ENCODE data around the gene CREB5. TPM values are rescaled to one million over a fixed set of nuclear protein-coding genes. Genes with fewer than 3 reads are reported as not detected.

CREB5 gene
- total RNA-seq, 6 donors from 2014 or later: 8.3 to 34.6 (median 15.3) TPM

GRCh38 chr7:28580665-28581064 lies 168.3 kb downstream of the CREB5 start:
- TF ChIP-seq CTCF (IDR thresholded peaks at IDR 0.05): no peak
- TF ChIP-seq POLR2A (IDR thresholded peaks at IDR 0.05): no peak
- TF ChIP-seq POLR2AphosphoS5 (IDR thresholded peaks at IDR 0.05): no peak
- TF ChIP-seq EP300 (IDR thresholded peaks at IDR 0.05): no peak
- Histone ChIP-seq H3K4me1 (no peaks in the 10 kb centered on the region), H3K4me3 (no peak overlapping the region), H3K9me3 (no peaks in the 10 kb centered on the region), H3K36me3 (no peaks in the 10 kb centered on the region), H3K27ac (no peak overlapping the region), H3K27me3 (no peaks in the 10 kb centered on the region)
- WGBS, 2 donors: 80 to 96% methylated on average over 2 of the region's 2 CpGs
- no peak for ATAC-seq (ENCODE audit: low FRiP score in 2 of 2)
- DNase-seq: no peak

GRCh38 chr7:28581351-28581750 lies 169.0 kb downstream of the CREB5 start:
- no peak for DNase-seq
- H3K36me3 ChIP-seq: no peaks in the 10 kb centered on the region
- H3K27ac ChIP-seq: no peak overlapping the region
- H3K4me3 ChIP-seq: no peak overlapping the region
- TF ChIP-seq EP300 (IDR thresholded peaks at IDR 0.05) (no peak), POLR2AphosphoS5 (IDR thresholded peaks at IDR 0.05) (no peak), CTCF (IDR thresholded peaks at IDR 0.05) (no peak), POLR2A (IDR thresholded peaks at IDR 0.05) (no peak)
- no peaks in the 10 kb centered on the region for H3K9me3 ChIP-seq
- H3K4me1 ChIP-seq: no peaks in the 10 kb centered on the region
- H3K27me3 ChIP-seq: no peaks in the 10 kb centered on the region
- WGBS, 2 donors: 72 to 88% methylated on average over 6 of the region's 6 CpGs
- no peak for ATAC-seq (ENCODE audit: low FRiP score in 2 of 2)

GRCh38 chr7:28582226-28582625 lies 169.9 kb downstream of the CREB5 start:
- no peaks in the 10 kb centered on the region for H3K27me3 ChIP-seq
- no peaks in the 10 kb centered on the region for H3K9me3 ChIP-seq
- no peak for ATAC-seq (ENCODE audit: low FRiP score in 2 of 2)
- H3K4me3 ChIP-seq: no peak overlapping the region
- no peaks in the 10 kb centered on the region for H3K36me3 ChIP-seq
- WGBS, 2 donors: 94% methylated on average over 4 of the region's 4 CpGs
- H3K4me1 ChIP-seq: no peaks in the 10 kb centered on the region
- DNase-seq: no peak
- no peak for TF ChIP-seq POLR2A (IDR thresholded peaks at IDR 0.05)
- TF ChIP-seq EP300 (IDR thresholded peaks at IDR 0.05): no peak
- no peak for TF ChIP-seq CTCF (IDR thresholded peaks at IDR 0.05)
- TF ChIP-seq POLR2AphosphoS5 (IDR thresholded peaks at IDR 0.05): no peak
- no peak overlapping the region for H3K27ac ChIP-seq

GRCh38 chr7:28584235-28584634 lies 171.9 kb downstream of the CREB5 start:
- ATAC-seq (ENCODE audit: low FRiP score in 2 of 2): no peak
- Histone ChIP-seq H3K36me3 (no peaks in the 10 kb centered on the region), H3K4me3 (no peak overlapping the region), H3K9me3 (no peaks in the 10 kb centered on the region), H3K27ac (no peak overlapping the region), H3K27me3 (no peaks in the 10 kb centered on the region), H3K4me1 (no peaks in the 10 kb centered on the region)
- 81 to 87% methylated on average over 4 of the region's 4 CpGs for WGBS, 2 donors
- DNase-seq: no peak
- TF ChIP-seq EP300 (IDR thresholded peaks at IDR 0.05): no peak
- no peak for TF ChIP-seq POLR2A (IDR thresholded peaks at IDR 0.05)
- TF ChIP-seq CTCF (IDR thresholded peaks at IDR 0.05): no peak
- TF ChIP-seq POLR2AphosphoS5 (IDR thresholded peaks at IDR 0.05): no peak

- H3K9me3 ChIP-seq: no peaks in the 10 kb centered on the region
- DNase-seq (no peak), ATAC-seq (ENCODE audit: low FRiP score in 2 of 2) (no peak)
- no peak overlapping the region for H3K27ac ChIP-seq
- no peaks in the 10 kb centered on the region for H3K4me1 ChIP-seq
- WGBS, 2 donors: 83 to 87% methylated on average over 4 of the region's 4 CpGs
- no peaks in the 10 kb centered on the region for H3K27me3 ChIP-seq
- TF ChIP-seq POLR2A (IDR thresholded peaks at IDR 0.05) (no peak), CTCF (IDR thresholded peaks at IDR 0.05) (no peak), EP300 (IDR thresholded peaks at IDR 0.05) (no peak), POLR2AphosphoS5 (IDR thresholded peaks at IDR 0.05) (no peak)
- H3K4me3 ChIP-seq: no peak overlapping the region
- H3K36me3 ChIP-seq: no peaks in the 10 kb centered on the region
Measured at GRCh38 chr7:28586736-28587135, 174.4 kb downstream of the CREB5 start.
